Measurements from ENCODE around the gene COX19. TPM values are rescaled to one million over a fixed set of nuclear protein-coding genes. Genes with fewer than 3 reads are reported as not detected.
"Not testable (repeated sequence)": the region's sequence is repeated elsewhere in the genome, so short reads cannot be mapped to it uniquely, and the experiment has no call there.

Gene COX19
- total RNA-seq, 4 donors from 2014 or later, result 8.6 to 30.2 (median 16.9) TPM

- Histone ChIP-seq H3K4me3 (no peak overlapping the region), H3K4me1 (no peaks in the 10 kb centered on the region), H3K27me3 (no peaks in the 10 kb centered on the region), H3K27ac (no peak overlapping the region), H3K36me3 (no peaks in the 10 kb centered on the region), H3K9me3 (no peaks in the 10 kb centered on the region)
- in situ Hi-C loops (cut with MboI; ENCODE audit: low pct_ligation_motif_present in 1 of 4, low pct_unique_long_range_greater_than_20kb in 1 of 4, low sequenced_read_pairs in 3 of 4), result no loop called here
- DNase-seq, result no peak
- no peak for TF ChIP-seq POLR2AphosphoS5 (IDR thresholded peaks at IDR 0.05)
- TF ChIP-seq POLR2A (IDR thresholded peaks at IDR 0.05), result no peak
- no peak for TF ChIP-seq CTCF (IDR thresholded peaks at IDR 0.05)
- no peak for TF ChIP-seq EP300 (IDR thresholded peaks at IDR 0.05; ENCODE audit: low read depth)
- intact Hi-C loops (cut with DNase I; ENCODE audit: low total_unique reads), result no loop called here
- 93 to 94% methylated on average over 22 to 37 of the region's 37 CpGs for WGBS, 2 donors (ENCODE audit: low coverage in 1 of 2)
These were observed 33.5 kb upstream of the COX19 start for GRCh38 chr7:1008733-1009363.

- 72% methylated on average over 8 of the region's 15 CpGs; no CpG with 5 or more reads in 1 of the 2 donors for WGBS, 2 donors (ENCODE audit: low coverage in 1 of 2)
- in situ Hi-C loops (cut with MboI; ENCODE audit: low pct_ligation_motif_present in 1 of 4, low pct_unique_long_range_greater_than_20kb in 1 of 4, low sequenced_read_pairs in 3 of 4) (no loop called here), intact Hi-C loops (cut with DNase I; ENCODE audit: low total_unique reads) (no loop called here)
- Histone ChIP-seq H3K27ac (no peak overlapping the region), H3K27me3 (no peaks in the 10 kb centered on the region), H3K36me3 (no peaks in the 10 kb centered on the region), H3K4me1 (no peaks in the 10 kb centered on the region), H3K9me3 (no peaks in the 10 kb centered on the region), H3K4me3 (no peak overlapping the region)
- TF ChIP-seq CTCF (IDR thresholded peaks at IDR 0.05) (no peak), EP300 (IDR thresholded peaks at IDR 0.05; ENCODE audit: low read depth) (no peak), POLR2A (IDR thresholded peaks at IDR 0.05) (no peak), POLR2AphosphoS5 (IDR thresholded peaks at IDR 0.05) (no peak)
- DNase-seq, result peak; percentile 70
These were observed 32.6 kb upstream of the COX19 start for GRCh38 chr7:1007901-1008300.

GRCh38 chr7:1005303-1005702 is 30.0 kb upstream of the COX19 start:
- no peak for DNase-seq
- Histone ChIP-seq H3K4me1 (no peaks in the 10 kb centered on the region), H3K27me3 (no peaks in the 10 kb centered on the region), H3K9me3 (no peaks in the 10 kb centered on the region), H3K36me3 (no peaks in the 10 kb centered on the region), H3K4me3 (no peak overlapping the region), H3K27ac (no peak overlapping the region)
- WGBS, 2 donors (ENCODE audit: low coverage in 1 of 2), result 89 to 100% methylated on average over 1 to 17 of the region's 21 CpGs
- intact Hi-C loops (cut with DNase I; ENCODE audit: low total_unique reads) (no loop called here), in situ Hi-C loops (cut with MboI; ENCODE audit: low pct_ligation_motif_present in 1 of 4, low pct_unique_long_range_greater_than_20kb in 1 of 4, low sequenced_read_pairs in 3 of 4) (no loop called here)
- no peak for TF ChIP-seq POLR2A (IDR thresholded peaks at IDR 0.05)
- TF ChIP-seq CTCF (IDR thresholded peaks at IDR 0.05), result no peak
- TF ChIP-seq EP300 (IDR thresholded peaks at IDR 0.05; ENCODE audit: low read depth), result no peak
- TF ChIP-seq POLR2AphosphoS5 (IDR thresholded peaks at IDR 0.05), result no peak

- Histone ChIP-seq H3K27me3 (no peaks in the 10 kb centered on the region), H3K36me3 (no peaks in the 10 kb centered on the region), H3K9me3 (no peaks in the 10 kb centered on the region), H3K4me3 (no peak overlapping the region), H3K27ac (no peak overlapping the region), H3K4me1 (no peaks in the 10 kb centered on the region)
- DNase-seq, result no peak
- no peak for TF ChIP-seq POLR2A (IDR thresholded peaks at IDR 0.05)
- no peak for TF ChIP-seq CTCF (IDR thresholded peaks at IDR 0.05)
- no peak for TF ChIP-seq EP300 (IDR thresholded peaks at IDR 0.05; ENCODE audit: low read depth)
- TF ChIP-seq POLR2AphosphoS5 (IDR thresholded peaks at IDR 0.05), result no peak
- WGBS, 2 donors (ENCODE audit: low coverage in 1 of 2), result 80% methylated on average over 1 to 25 of the region's 32 CpGs
- in situ Hi-C loops (cut with MboI; ENCODE audit: low pct_ligation_motif_present in 1 of 4, low pct_unique_long_range_greater_than_20kb in 1 of 4, low sequenced_read_pairs in 3 of 4) (no loop called here), intact Hi-C loops (cut with DNase I; ENCODE audit: low total_unique reads) (no loop called here)
These were observed 28.9 kb upstream of the COX19 start for GRCh38 chr7:1004018-1004852.

DNA sequence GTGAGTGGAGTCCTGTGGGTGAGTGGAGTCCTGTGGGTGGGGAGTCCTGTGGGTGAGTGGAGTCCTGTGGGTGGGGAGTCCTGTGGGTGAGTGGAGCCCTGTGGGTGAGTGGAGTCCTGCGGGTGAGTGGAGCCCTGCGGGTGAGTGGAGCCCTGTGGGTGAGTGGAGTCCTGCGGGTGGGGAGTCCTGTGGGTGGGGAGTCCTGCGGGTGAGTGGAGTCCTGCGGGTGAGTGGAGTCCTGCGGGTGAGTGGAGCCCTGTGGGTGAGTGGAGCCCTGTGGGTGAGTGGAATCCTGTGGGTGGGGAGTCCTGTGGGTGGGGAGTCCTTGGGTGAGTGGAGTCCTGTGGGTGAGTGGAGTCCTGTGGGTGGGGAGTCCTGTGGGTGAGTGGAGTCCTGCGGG is 27.1 kb upstream of the COX19 start:
- DNase-seq; H3K4me1 ChIP-seq; H3K4me3 ChIP-seq; H3K9me3 ChIP-seq; H3K36me3 ChIP-seq; in situ Hi-C loops (cut with MboI; ENCODE audit: low pct_ligation_motif_present in 1 of 4, low pct_unique_long_range_greater_than_20kb in 1 of 4, low sequenced_read_pairs in 3 of 4); H3K27me3 ChIP-seq; intact Hi-C loops (cut with DNase I; ENCODE audit: low total_unique reads); H3K27ac ChIP-seq: not testable (repeated sequence)
- 100% methylated on average over 1 of the region's 7 CpGs; no CpG with 5 or more reads in 1 of the 2 donors for WGBS, 2 donors (ENCODE audit: low coverage in 1 of 2)

- H3K4me3 ChIP-seq; intact Hi-C loops (cut with DNase I; ENCODE audit: low total_unique reads); H3K9me3 ChIP-seq; DNase-seq; in situ Hi-C loops (cut with MboI; ENCODE audit: low pct_ligation_motif_present in 1 of 4, low pct_unique_long_range_greater_than_20kb in 1 of 4, low sequenced_read_pairs in 3 of 4); H3K36me3 ChIP-seq; H3K27me3 ChIP-seq; H3K27ac ChIP-seq: not testable (repeated sequence)
- H3K4me1 ChIP-seq, result peaks cover 0 to 12% (median 2%) of the 10 kb centered on the region in 4 donors
- 77% methylated on average over 3 of the region's 4 CpGs; no CpG with 5 or more reads in 1 of the 2 donors for WGBS, 2 donors (ENCODE audit: low coverage in 1 of 2)
These were observed 26.7 kb upstream of the COX19 start for GRCh38 chr7:1002026-1002425.
